ENCODE data around the gene LSM12. TPM values are rescaled to one million over a fixed set of nuclear protein-coding genes. Genes with fewer than 3 reads are reported as not detected.
"Not testable (repeated sequence)": the region's sequence is repeated elsewhere in the genome, so short reads cannot be mapped to it uniquely, and the experiment has no call there.

Gene LSM12
- total and polyA plus RNA-seq, 8 donors, result 31.3 to 53.2 (median 37.2) TPM

- intact Hi-C loops (cut with DNase I), result no loop called here
- TF ChIP-seq CTCF (IDR thresholded peaks at IDR 0.05), result no peak
- H3K4me3 ChIP-seq, result no peak overlapping the region
- no peaks in the 10 kb centered on the region for H3K4me1 ChIP-seq
- H3K9me3 ChIP-seq, result no peaks in the 10 kb centered on the region
- peaks cover 0 to 38% of the 10 kb centered on the region in 2 donors for H3K36me3 ChIP-seq
- no peak for DNase-seq
- no peak for ATAC-seq
- no peak overlapping the region for H3K27ac ChIP-seq
- no peaks in the 10 kb centered on the region for H3K27me3 ChIP-seq
Observed at GRCh38 chr17:44023545-44024270, 42.8 kb downstream of the LSM12 start.

- ATAC-seq (no peak), DNase-seq (no peak)
- intact Hi-C loops (cut with DNase I), result no loop called here
- H3K9me3 ChIP-seq, result no peaks in the 10 kb centered on the region
- no peaks in the 10 kb centered on the region for H3K27me3 ChIP-seq
- TF ChIP-seq CTCF (IDR thresholded peaks at IDR 0.05), result no peak
- H3K4me1 ChIP-seq, result no peaks in the 10 kb centered on the region
- H3K36me3 ChIP-seq, result peaks cover 0 to 33% of the 10 kb centered on the region in 2 donors
- no peak overlapping the region for H3K4me3 ChIP-seq
- H3K27ac ChIP-seq, result no peak overlapping the region
Observed at GRCh38 chr17:44022246-44022645, 44.2 kb downstream of the LSM12 start.

DNA sequence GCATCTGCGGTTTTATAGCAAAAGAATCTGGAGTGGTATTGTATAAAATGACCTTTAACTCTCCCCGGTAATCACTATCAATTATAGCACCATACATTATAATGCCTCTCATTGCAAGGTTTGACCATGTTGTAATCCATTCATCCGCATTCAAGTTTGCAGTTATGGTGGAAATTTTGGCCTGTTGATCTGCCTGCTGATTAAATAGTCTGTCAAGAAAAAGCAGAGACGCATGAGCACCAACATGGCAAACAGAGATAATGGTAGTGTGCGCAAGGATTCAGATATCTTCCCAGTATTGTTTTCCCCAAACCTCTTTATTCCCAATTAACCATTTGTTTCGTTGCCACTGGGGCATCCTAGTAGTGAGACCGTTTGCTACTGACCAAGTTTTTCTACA is 45.2 kb downstream of the LSM12 start:
- H3K9me3 ChIP-seq; H3K4me1 ChIP-seq; ATAC-seq; H3K27me3 ChIP-seq; H3K27ac ChIP-seq; intact Hi-C loops (cut with DNase I); DNase-seq; H3K4me3 ChIP-seq: not testable (repeated sequence)
- peaks cover 0 to 33% of the 10 kb centered on the region in 2 donors for H3K36me3 ChIP-seq

- H3K4me1 ChIP-seq, result peaks cover 11 to 19% of the 10 kb centered on the region in 2 donors
- no peak for TF ChIP-seq CTCF (IDR thresholded peaks at IDR 0.05)
- peak within 1 kb of the TSS; percentile 70 to 73 for H3K4me3 ChIP-seq
- H3K27ac ChIP-seq, result peak within 1 kb of the TSS in 1 of 2 donors; percentile 54
- peaks cover 0 to 20% of the 10 kb centered on the region in 2 donors for H3K36me3 ChIP-seq
- peak; percentile 85 to 93 (median 92) for DNase-seq
- ATAC-seq, result peak; percentile 98
- H3K9me3 ChIP-seq, result no peaks in the 10 kb centered on the region
- H3K27me3 ChIP-seq, result no peaks in the 10 kb centered on the region
- intact Hi-C loops (cut with DNase I), result no loop called here
Observed at GRCh38 chr17:44014437-44015172, 51.9 kb downstream of the LSM12 start, which contains the start of gene TMEM101. TSS of gene TMEM101 (minus strand) at chr17:44014963. CDS start at chr17:44014952, 11 bp downstream.

GRCh38 chr17:44014133-44014436 is 52.4 kb downstream of the LSM12 start:
- H3K4me1 ChIP-seq, result peaks cover 11 to 19% of the 10 kb centered on the region in 2 donors
- no peak overlapping the region for H3K27ac ChIP-seq
- TF ChIP-seq CTCF (IDR thresholded peaks at IDR 0.05), result no peak
- H3K36me3 ChIP-seq, result peaks cover 0 to 23% of the 10 kb centered on the region in 2 donors
- no peaks in the 10 kb centered on the region for H3K9me3 ChIP-seq
- peak; percentile 14 for ATAC-seq
- peak in 1 of 4 donors; percentile 78 for DNase-seq
- peak overlapping the region; percentile 70 to 73 for H3K4me3 ChIP-seq
- no peaks in the 10 kb centered on the region for H3K27me3 ChIP-seq
- intact Hi-C loops (cut with DNase I), result no loop called here

Data from left lung (tissue), 10 donors.